ENCODE measurements around the gene HLX.

Gene HLX

DNA sequence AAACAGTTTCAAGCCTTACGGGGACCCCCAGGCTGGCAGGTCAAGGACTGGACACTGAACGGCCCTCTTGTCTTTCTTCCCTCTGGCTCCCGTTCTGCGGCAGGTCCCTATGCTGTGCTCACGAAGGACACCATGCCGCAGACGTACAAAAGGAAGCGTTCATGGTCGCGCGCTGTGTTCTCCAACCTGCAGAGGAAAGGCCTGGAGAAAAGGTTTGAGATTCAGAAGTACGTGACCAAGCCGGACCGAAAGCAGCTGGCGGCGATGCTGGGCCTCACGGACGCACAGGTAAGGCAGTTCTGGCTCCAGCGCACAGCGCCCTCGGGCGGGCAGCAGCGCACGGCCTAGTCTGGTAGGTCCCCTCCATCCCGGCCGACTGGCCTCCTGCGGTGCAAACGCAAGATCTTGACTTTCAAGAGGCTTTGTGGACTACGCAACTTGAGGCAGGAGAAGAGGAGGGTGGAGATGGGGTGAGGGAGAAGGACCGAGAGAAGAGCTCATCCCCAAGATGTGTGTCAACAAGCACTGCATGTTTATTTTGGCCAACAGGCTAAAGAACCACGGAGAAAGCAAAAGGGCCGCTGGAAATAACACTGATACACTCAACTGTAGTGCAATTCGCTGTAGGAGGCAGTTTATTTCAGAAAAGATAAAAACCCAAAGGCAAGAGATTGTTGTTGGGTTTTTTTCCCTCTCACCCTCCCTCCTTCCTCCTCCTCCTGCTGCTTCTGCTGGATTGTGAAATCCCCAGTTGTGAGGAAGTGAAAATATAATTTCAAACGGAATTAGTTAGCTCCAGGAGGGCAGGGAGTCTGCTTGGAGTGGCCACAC, 3.0 kb downstream of the HLX start:
- no peak for DNase-seq

DNA sequence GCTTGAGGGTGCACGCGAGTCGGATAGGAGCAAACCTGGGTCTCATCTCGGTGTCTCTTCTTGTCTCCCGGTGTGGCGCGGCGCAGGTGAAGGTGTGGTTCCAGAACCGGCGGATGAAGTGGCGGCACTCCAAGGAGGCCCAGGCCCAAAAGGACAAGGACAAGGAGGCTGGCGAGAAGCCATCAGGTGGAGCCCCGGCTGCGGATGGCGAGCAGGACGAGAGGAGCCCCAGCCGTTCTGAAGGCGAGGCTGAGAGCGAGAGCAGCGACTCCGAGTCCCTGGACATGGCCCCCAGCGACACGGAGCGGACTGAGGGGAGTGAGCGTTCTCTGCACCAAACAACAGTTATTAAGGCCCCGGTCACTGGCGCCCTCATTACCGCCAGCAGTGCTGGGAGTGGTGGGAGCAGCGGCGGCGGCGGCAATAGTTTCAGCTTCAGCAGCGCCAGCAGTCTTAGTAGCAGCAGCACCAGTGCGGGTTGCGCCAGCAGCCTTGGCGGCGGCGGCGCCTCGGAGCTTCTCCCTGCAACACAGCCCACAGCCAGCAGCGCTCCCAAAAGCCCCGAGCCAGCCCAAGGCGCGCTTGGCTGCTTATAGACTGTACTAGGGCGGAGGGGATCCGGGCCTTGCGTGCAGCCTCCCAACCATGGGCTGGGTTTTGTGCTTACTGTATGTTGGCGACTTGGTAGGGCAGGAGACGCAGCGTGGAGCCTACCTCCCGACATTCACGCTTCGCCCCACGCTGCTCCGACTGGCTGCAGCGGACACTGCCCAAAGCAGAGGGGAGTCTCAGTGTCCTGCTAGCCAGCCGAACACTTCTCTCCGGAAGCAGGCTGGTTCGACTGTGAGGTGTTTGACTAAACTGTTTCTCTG, 5.1 kb downstream of the HLX start:
- DNase-seq, result no peak

DNA sequence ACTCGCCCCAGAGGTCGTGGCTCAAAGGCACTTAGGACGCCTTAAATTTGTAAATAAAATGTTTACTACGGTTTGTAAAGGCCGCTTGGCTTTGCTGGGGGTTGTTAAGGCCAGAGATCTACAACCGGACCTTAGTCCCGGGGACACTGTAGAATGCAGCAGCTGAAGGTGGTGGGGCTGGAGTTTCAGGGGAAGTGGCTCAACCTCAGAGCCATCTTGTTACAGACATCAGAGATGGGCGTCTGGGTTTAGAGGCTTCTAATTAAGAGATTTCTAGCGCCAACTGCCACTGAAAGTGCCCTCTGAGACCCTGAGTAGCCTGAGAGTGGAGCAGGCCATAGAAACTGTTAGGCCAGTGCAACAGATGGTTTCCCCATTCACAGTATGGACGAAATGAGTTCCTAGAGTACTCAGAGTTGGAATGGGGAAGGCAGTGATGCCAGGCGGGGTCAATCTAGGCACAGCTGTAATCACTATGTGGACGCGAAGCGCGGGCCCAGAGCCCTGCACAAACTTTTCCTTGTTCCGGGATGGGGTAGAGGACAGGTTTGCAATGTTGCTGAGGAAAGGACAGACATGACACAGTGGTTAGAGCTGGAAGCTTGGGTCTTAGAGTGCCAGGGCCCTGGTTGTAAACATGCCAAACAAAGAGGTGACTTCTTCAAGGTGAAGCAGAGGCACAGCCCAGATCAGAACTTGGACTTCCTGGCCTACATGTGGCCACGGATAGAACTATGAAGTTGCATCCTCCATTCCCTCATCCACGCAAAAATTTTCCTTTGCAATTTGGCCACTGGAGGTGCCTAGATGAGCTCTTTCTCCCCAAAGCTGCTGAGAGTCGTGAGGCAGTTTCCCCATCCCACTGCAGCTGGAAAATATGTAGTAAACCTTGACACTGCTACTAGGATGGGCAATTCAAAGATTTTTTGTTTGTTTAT, 6.0 kb downstream of the HLX start:
- DNase-seq, result no peak

DNA sequence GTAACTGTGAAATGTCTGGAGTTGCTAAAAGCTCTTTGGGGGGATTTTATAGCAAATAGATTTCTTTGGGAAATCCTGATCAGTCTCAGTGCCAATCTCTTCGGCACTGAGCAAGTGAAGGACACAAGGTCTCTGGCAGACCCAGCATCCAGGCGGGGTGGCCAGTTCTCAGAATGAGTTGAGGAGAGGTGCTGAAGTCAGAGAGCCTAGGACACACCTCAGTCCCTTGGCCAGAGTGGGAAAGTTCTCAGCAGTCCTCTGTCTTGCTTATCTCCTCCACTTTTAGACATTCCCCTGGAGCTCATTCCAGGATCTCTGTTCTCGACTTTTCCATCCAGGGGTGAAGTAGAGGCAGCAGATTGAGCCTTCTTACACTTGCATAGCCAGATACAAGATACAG, 6.7 kb downstream of the HLX start:
- no peak for DNase-seq

DNA sequence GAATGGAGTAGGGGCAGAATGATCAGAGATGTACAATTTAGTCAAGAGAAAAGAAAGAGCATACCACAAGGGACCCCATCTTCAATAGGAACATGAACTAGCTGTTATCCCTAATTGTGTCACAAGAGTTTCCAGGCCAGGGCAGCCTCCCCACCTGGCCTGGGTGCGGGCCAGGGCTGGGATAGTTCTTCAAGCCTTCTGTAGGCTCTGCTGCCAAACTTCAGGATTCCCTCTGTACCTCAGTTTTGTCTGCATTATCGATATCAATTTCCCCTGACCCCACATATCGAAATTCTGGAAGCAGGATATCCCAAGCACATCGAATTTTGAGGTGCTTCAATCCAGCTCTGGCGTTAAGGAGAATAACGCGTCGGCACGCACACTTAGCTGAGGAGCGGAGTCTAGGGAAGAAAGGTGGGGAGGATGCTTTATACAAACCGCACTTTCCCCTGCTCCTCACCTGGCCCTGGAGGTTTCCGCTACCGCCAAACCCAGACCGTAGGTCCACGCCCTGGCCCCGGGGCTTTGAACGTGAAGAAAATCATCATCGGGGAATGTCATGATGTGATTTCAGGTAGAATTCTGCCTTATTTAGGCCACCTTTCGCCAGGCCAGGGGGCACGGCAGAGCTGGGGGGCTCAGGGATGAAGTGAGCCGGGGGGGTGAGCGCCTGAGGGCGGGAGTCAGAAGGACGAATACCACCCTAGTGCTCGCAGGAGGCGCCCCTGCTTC, 7.4 kb downstream of the HLX start:
- DNase-seq, result no peak

DNA sequence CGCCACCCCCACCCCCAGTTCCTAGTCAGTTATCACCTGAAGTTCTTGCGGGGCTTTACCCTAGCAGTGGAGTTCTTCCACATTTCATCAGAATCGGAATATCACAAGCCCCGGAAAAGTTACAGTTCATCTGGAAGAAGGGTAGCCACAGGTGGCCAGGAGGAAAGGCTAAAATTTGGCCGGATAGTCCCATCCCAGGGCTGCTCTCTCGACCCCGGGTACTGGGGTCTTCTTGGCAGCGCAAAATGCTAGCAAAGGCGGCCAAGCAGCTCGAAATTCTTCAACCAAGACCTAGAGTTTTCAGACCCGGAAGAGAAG, 7.9 kb downstream of the HLX start:
- no peak for DNase-seq

DNA sequence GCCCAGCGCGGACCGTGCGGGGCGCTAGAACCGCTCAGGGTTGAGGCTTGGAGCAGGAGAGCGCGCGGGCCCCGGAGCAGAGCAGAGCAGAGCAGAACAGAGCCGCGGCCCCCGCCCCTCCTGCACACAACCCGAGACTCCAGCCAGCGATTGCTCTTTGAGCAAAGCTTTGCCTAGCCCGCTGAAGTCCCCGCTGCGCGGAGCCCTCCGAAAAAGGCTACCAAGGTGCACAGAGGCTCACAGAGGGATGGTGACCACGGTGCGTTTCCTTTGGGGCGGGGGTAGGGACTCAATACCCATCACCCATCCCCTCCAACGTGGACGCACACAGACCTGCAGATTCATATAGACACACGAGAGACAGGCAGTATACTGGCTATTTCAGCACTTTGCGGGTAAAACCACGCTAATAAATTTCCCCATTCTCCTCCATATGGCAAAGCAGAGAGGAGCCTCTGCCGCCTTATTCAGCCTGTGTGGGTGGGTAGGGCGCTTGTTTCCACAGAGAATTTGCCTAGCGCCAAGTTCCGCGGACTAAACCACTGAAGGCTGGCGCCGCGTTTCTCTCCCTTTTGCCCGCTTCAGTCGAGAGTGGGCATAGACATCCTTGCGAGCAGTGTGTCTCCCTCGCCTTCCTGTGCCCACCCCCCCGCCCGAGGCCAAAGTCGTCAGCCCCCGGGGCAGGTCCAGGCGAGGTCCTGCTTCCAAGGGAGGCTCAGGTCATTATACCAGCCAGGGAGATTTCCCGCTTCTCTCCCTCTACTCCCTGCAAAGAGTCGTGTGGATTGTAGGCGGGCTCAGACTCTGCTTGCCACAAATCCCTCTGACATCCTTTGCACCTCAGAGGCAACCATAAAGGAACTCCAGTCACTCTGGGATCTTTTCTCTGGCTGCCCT, 8.5 kb downstream of the HLX start:
- no peak for DNase-seq

DNA sequence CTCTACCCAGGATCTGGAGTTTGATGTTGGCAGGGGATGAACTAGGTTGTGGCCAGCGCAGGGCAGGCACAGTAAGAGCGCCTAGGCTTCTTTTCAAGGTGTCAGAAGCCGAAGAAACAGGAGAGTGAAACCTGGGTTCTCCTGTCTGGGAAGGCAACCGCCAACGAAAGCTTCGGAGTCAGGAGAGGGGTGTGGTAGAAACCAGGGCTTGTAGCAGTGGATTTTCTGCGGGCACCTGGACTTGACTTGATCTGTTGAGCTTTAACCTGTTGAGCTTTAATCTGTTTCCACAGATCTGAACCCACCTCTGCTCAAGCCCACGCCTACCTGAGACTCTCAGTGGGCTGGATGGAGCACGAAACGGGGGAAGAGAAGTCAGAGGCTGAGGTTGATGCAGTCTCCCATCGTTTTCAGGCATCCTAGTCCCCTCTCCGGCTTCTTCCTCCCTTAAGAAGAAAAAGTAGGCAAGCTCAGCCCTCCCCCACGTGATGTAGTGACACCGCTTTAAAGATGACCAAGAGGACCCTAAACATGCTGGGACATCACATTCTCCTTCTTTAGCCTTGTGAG, 9.3 kb downstream of the HLX start:
- DNase-seq, result no peak

DNA sequence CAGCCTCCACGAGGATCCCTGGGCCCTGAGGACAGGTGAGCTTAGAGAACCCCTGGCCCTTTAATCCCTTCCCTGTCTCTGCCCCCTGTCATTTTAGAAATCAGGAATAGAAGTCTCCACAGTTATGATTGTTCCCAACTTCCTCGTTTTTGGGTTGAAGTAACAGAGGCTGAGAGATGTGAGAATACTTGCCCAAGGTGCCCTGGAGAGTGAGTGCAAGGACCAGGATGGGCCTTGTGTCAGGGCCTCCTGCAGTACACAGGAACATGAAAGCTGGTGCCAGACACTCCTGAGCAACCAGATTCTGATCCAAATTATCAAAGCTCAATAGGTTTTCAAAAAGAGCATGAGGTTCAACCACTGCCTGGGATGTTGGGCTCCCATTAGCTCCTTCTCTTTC, 10.1 kb downstream of the HLX start:
- DNase-seq, result no peak

DNA sequence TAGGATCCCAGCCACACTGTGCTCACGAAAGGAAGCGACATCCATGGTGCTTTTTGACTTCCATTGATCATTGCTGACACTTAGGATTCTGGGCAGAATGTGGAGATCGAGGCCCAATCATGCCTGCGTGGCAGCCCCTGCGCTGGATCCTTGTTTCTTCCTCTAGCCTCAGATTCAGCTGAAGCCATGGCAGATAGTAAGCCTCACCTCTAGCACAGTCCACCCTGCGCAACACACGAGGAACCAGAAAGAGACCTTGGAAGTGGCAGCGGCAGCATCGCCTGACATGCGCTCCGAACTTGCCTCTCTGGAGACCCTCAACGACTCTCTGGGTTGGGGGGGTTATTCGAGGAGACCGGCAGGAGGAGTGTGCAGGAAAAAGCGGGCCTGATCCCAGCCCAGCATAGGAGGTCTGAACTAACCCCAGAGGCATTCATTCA, 10.6 kb downstream of the HLX start:
- DNase-seq, result no peak

DNA sequence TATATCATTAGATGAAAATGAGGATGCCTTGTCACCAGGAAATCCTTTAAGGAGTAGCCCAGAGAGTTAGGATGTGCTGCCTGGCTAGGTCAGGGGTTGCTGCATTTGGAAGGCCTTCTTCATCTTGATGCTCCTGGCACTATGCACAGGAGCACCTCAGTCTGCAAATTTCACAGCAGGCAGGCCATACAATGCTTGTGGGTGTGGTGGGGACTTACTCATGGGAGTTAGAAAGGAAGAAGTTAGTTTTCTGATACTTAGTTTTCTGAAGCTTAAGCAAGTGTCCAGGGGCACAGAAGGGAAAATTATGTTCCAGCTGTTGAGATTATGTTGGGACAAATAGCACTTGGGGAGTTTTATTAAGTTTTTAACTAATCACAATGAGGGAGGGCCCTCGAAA, 11.4 kb downstream of the HLX start:
- DNase-seq, result no peak

DNA sequence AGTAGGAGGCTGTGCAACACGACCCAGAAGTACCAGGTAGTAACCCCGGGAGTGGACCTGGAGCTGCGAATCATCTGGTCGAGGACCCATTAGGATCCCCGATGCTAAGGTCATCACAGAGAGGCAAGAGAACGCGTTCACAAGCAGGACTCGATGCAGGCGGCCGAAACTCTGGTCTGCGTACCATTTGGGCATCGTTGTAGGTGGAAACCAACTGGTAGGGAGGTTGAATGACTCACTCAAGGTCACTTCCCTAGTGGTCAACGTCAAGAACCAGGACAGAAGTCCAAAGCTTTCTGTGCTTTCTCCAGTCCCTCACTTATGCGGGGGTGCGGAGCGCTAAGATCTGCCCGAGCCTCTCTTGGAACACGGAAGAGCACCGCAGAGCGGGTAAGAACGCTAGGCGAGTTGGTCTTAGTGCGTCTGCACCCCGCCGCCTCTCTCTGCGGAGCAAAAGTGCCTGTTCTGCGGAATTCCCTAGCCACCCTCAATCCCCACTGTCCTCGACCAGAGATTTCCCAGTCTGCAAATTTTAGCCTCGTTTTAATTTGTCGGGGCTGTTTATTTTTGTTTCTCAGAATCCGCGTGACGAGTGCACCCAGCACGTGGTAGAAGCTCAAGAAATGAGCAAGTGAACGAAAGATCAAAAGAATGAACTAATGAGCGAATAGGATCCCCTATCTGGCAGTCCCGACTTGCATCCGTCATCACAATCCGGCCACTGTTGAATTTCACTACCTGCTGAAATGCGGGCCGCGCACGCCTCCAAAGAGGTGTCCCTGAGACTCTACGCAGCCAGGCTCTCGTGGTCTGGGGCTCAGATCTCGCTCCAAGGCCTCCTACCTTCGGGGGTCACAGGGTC, 12.2 kb downstream of the HLX start:
- DNase-seq, result no peak

DNA sequence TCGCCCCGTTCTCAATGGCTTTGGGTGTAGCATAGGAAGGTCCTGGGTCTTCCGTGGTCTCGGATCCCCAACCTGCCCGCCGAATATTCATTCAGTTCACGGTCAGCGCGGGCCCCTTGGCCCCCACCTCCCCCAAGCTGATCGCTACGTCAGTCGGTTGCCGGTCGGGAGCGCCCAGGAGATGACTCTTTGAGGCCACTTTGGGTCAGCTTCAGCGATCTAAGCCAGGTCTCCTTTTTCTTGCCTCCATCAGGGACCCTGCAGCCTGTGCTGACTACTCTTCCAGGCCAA, 12.8 kb downstream of the HLX start:
- no peak for DNase-seq

DNA sequence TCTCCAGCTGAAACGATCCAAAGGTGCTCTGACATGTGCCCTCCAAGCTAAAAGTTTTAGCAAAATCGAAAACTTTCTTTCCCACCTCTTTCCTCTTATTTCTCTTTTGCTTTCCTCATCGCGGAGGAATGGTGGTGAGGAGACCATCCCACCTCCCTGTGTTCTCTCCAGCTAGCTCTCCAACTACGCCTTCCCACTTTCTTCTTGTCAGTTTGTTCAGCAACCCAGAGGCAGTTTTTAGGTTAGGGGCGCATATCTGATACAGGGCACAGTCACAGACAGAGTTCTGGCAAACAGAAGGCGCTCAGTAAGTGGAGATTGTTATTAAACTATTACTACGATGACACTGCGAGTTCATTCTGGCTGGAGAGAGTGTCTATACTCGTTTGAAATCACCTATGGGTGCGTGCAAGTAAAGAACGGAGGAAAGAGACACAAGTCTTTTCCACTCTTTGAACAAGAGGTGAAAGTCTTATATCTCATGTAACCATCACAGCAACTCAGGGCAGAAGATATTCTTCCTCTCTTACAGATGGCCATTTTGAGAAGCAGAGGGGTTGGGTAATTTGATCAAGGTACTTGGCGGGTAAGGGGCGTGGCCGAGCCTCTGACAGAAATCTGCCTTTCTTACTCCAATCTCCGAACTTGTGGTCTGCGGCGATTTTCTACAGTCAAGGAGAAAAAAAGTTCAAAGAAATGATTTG, 13.9 kb downstream of the HLX start:
- DNase-seq, result no peak

DNA sequence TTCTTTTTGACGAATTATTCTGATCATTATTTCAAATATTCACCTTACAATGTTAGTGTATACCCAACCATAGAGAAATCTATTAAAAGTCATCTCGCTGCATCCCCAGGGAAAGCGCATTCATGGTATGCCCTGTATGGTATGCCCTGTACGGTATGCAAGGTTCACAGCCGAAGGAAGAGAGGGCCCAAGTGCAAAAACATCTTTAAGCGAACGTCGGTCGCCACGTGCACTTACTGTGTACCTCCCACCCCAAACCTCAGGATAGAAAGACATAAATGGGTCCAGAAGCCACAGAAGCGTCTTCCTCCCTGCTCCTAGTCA, 14.4 kb downstream of the HLX start:
- DNase-seq, result no peak

DNA sequence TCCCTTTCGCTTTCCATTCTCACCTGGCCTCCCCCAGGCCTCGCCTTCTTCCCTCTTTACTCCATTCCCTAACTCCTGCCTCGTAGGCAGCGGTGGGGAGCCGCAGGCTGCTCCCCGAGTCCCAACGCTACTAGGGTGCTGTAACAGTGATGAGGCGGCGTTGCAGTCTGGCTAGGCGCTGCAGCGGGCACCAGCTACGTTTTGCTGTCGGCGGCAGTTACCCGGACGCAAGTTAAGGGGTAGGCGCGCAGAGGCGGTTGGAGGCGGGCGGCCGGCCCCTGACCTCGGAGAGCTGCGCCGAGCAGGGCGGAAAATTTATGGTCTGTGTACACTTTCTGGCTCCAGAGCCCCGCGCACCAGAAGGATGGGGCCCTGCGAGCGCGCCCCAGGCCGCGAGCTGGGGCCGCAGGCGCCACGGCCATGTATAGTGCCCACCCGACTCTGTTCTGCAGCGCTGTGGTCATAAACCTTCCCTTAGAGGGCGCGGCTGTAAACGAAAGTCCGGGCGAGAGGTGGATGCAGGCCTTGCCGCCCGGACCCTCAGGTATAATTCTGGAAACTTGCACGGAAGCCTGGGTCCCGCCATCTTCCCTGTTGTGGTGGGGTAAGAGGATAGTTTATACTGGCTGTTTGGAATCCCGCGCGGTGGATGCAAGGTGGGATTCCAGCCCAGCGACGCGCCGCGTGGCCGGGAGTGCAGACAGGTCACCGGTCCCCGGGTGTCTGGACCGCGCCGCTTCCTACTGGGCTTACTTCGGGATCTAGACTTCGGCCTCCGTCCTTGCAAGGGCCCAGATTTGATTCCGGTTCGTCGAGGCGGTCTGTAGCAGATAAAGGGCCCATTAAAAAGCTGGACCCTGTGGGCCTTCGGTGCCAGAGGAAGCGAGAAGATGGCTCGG, 15.0 kb downstream of the HLX start:
- no peak for DNase-seq

DNA sequence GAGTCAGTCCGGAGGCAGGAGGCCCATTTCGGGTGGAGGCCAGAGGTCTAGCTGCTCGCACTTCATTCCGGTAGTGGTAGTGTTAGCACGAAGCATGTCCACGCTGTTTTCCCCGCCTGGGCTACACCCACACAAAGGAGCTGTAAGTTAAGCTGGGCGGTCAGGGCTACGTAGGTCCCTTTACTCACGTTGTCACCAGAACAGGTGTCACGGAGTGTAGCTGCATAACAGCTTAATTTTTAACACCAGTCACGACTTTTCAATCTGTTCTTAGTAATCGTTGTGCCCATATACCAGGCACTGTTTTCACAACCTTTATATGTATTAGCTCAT, 15.6 kb downstream of the HLX start:
- DNase-seq, result no peak

DNA sequence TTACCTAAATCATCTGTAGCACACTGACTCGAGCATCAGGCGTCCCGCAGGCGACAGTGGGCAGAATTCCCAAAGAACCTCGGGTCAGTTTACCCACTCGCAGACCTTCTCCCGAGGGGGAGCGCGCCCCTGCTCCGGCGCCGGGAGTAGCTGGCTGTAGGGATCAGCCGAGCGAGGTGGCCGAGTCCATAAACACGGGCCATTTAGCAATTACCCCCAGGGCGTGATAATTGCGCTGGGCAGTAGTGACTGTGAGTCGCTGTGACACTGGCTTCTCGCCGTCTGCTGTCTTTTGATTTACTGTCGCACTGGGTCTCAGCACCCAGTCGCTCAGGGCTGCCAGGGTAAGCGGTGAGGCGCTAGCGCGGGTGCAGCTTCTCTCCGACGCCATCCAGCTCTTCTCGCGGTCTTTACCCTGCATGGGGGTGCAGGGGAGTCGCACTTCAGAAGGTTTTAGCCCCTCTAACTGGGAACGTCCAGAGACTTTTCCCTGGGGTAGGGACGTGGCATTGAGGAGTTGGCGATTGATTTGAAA, 16.2 kb downstream of the HLX start:
- DNase-seq, result no peak

DNA sequence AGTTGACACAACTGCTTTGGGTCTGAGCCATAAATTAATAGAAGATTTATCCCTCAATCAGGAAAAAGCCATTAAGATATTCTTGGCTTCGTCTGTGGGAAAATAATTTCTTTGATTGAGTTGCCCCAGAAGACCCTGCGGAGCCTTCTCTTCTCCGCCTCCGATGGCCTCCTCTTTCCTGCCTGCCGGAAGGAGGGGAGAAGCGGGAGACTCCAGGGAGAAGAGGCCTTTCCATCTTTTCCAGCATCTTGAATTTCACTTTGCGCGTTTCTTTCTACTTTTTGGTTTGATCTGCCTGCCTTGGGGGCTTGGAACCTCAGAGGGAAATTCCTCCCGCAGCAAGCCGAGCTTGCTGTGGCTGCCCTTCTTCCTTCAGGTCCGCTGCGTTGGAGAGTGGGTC, 16.8 kb downstream of the HLX start:
- no peak for DNase-seq

All from activated gamma-delta T cell (primary cell).